Mesothelial cell of epicardium (in vitro differentiated cells): ENCODE results near the gene GNG4. TPM values are rescaled to one million over a fixed set of nuclear protein-coding genes. Genes with fewer than 3 reads are reported as not detected.

Source experiments
- DNase-seq, 2 experiments: peaks; one replicate each; pipeline ENCODE4 v3.0.0; 2021; ENCODE audit warnings: low spot score in 2 of 2; ENCODE audit not compliant: unreplicated experiment in 2 of 2
- H3K27ac Mint-ChIP-seq: 2 replicates; pipeline ENCODE4 v1.8.0; 2021; ENCODE audit warnings: mixed read lengths
- H3K27me3 Mint-ChIP-seq: 2 replicates; pipeline ENCODE4 v1.8.0; 2021; ENCODE audit warnings: low read depth, mixed read lengths
- H3K36me3 Mint-ChIP-seq: 2 replicates; pipeline ENCODE4 v1.8.0; 2021; ENCODE audit warnings: mixed read lengths
- H3K4me1 Mint-ChIP-seq: 2 replicates; pipeline ENCODE4 v1.8.0; 2021; ENCODE audit warnings: mixed read lengths
- H3K4me3 Mint-ChIP-seq: 2 replicates; pipeline ENCODE4 v1.8.0; 2021; ENCODE audit warnings: mild to moderate bottlenecking, moderate library complexity, mixed read lengths
- H3K9me3 Mint-ChIP-seq: 2 replicates; pipeline ENCODE4 v1.8.0; 2021; ENCODE audit warnings: mixed read lengths
- total RNA-seq: library from RNA; stranded (reverse); gene quantifications from 3 replicates; pipeline ENCODE4 v1.2.1, GENCODE V29; 2021
- TF ChIP-seq, protein P1 (sequence below): fragments of 200-600 bp; sonication (generic); IDR thresholded peaks from one replicate; pipeline ENCODE4 v1.5.0; 2021; ENCODE audit warnings: antibody characterized with exemption; ENCODE audit not compliant: unreplicated experiment

The GNG4 gene
- total RNA-seq, 1 donor from 2014 or later = 2.9 TPM

DNA sequence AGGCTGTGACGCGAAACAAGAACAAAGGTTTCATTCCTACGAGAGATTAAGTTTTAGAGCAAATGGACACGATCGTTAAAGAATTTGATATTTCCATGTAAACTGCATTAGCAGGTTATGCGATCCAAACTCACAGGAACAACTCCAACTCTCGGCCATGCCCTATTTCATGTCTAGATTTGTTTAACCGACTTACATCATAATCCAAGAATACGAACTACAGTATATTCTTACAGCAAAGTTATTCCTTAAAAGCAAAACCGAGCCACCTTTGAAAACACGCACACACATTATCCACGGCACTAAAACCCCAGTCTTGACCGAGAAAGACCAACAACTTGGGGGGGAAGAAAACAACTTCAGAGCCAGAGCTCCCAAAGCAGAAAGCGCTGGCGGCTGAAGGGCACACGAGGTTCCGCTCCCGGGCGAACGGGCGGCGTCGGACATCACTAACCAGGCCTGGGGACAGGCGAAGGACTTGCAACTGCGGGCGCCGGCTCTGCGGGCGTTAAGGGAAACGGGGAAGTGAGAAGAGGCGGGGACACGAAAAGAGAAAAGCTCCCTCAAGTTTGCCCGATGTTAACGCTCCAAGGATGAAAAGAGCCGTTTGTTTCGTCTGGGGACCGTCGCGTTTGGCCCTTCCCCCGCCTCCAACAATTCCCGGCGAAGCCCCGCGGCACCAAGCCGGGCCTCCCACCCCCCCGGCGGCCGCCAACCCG, 146.0 kb downstream of the GNG4 start:
- H3K36me3 Mint-ChIP-seq = no peaks in the 10 kb centered on the region
- H3K4me1 Mint-ChIP-seq = peaks cover 10% of the 10 kb centered on the region
- H3K27ac Mint-ChIP-seq = peak overlapping the region; percentile 94
- no peaks in the 10 kb centered on the region for H3K9me3 Mint-ChIP-seq
- DNase-seq = peak; percentile 33 to 61
- H3K4me3 Mint-ChIP-seq = peak overlapping the region; percentile 89
- no peaks in the 10 kb centered on the region for H3K27me3 Mint-ChIP-seq
- TF ChIP-seq, protein P1, sequence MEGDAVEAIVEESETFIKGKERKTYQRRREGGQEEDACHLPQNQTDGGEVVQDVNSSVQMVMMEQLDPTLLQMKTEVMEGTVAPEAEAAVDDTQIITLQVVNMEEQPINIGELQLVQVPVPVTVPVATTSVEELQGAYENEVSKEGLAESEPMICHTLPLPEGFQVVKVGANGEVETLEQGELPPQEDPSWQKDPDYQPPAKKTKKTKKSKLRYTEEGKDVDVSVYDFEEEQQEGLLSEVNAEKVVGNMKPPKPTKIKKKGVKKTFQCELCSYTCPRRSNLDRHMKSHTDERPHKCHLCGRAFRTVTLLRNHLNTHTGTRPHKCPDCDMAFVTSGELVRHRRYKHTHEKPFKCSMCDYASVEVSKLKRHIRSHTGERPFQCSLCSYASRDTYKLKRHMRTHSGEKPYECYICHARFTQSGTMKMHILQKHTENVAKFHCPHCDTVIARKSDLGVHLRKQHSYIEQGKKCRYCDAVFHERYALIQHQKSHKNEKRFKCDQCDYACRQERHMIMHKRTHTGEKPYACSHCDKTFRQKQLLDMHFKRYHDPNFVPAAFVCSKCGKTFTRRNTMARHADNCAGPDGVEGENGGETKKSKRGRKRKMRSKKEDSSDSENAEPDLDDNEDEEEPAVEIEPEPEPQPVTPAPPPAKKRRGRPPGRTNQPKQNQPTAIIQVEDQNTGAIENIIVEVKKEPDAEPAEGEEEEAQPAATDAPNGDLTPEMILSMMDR = no peak

DNA sequence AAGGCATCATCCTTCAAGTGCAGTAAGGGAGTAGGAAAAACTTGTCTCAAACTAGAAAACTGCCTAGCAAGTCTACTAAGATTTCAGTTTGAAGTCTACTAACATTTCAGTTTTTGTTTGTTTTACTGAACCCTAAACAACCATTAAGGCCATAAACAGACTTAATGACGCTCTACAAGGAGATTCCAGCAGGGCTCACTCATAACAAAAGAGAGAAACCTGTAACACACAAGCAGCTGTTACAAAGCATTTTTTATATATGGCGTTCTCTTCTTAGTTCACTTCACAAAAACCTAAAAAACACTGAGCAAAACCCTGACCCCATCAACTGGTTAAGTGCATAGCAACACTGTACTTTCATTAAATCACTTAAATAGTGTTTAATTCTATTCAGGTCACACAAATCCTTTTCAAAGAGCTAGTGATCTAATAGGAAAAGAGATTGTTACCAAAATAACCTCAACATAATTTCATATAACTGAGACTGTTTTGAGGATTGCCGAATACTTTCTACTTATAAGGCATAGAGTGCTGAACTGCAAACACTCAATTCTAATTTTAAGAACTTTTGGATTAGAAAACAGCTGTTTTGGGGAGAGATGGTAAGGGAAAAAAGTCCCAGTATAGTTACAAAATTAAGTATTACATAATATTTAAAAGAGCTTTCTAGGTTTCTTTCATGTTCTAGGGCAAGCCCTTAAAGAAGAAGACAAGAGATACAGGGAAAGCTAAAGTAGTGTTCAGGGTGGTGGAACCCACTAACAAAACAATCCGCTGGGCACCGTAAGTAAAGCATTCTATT, 146.8 kb downstream of the GNG4 start:
- peak overlapping the region; percentile 89 for H3K4me3 Mint-ChIP-seq
- H3K27me3 Mint-ChIP-seq = no peaks in the 10 kb centered on the region
- no peak for DNase-seq
- TF ChIP-seq, protein P1 = no peak
- peaks cover 10% of the 10 kb centered on the region for H3K4me1 Mint-ChIP-seq
- H3K27ac Mint-ChIP-seq = peak overlapping the region; percentile 94
- H3K9me3 Mint-ChIP-seq = no peaks in the 10 kb centered on the region
- H3K36me3 Mint-ChIP-seq = no peaks in the 10 kb centered on the region

DNA sequence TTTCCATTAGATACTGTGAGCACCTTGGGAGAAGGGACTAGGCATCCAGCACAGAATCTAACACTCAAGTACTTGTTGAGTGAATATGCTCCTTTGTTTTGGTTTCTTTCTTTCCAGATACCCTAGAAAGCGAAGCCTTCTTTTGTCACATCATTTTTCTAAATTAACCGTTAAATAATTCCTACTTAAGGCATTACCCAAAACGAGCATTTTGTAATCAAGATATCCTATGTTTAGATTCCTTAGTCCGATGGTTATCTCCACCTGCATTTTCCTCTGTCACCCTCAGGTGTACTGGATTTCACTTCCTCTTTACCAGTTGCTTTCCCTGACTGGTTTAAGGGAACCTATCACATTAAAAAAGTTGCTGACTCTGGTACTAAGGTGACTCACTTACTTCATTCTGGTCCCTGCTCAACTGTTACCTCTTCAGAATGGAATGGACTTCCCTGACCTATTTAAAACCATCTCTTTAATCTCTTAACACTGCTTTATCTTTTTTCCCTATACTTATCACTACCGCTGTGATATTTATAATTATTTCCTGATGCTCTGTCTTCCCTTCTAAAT, 148.5 kb downstream of the GNG4 start:
- Mint-ChIP-seq H3K27ac (peak overlapping the region; percentile 54), H3K36me3 (no peaks in the 10 kb centered on the region), H3K4me3 (no peak overlapping the region), H3K4me1 (peaks cover 10% of the 10 kb centered on the region), H3K9me3 (no peaks in the 10 kb centered on the region), H3K27me3 (no peaks in the 10 kb centered on the region)
- no peak for DNase-seq
- TF ChIP-seq, protein P1 = no peak

Other genes with a start within 250 kb of the GNG4 start
- gene B3GALNT2, start 145.3 kb downstream of the GNG4 start, total RNA-seq = 27.6 to 30.6 TPM (median 28.7 TPM) in 3 replicates
- 6.6 to 8.0 TPM (median 7.2 TPM) in 3 replicates for gene LYST, start 217.1 kb upstream of the GNG4 start, total RNA-seq